GM12872 (cell line): ENCODE measurements around the gene PTAR1.

Experiments used
- TF ChIP-seq, protein P1 (sequence below): IDR thresholded peaks from 3 replicates; pipeline ENCODE4 v1.5.1; 2011; ENCODE audit warnings: low read depth, mild to moderate bottlenecking, low read length, moderate library complexity; ENCODE audit not compliant: insufficient read depth

Gene PTAR1

DNA sequence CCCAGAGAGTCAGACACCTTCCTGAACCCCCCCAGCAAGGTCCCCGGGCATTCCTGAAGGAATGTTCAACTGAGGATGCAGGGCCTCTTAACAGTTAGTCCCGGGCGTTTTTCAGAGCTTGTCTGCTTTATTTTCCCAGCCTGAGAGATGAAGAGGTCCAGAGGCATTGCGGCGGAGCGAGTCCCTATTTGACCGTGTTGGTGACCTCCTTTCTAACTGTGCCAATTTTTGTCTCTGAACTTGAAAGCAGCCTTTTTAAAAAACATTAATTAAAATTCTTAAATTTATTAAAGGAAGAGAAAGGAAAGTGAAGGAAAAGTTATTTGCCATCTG is 433 bp upstream of the PTAR1 start:
- TF ChIP-seq, protein P1, sequence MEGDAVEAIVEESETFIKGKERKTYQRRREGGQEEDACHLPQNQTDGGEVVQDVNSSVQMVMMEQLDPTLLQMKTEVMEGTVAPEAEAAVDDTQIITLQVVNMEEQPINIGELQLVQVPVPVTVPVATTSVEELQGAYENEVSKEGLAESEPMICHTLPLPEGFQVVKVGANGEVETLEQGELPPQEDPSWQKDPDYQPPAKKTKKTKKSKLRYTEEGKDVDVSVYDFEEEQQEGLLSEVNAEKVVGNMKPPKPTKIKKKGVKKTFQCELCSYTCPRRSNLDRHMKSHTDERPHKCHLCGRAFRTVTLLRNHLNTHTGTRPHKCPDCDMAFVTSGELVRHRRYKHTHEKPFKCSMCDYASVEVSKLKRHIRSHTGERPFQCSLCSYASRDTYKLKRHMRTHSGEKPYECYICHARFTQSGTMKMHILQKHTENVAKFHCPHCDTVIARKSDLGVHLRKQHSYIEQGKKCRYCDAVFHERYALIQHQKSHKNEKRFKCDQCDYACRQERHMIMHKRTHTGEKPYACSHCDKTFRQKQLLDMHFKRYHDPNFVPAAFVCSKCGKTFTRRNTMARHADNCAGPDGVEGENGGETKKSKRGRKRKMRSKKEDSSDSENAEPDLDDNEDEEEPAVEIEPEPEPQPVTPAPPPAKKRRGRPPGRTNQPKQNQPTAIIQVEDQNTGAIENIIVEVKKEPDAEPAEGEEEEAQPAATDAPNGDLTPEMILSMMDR: no peak

DNA sequence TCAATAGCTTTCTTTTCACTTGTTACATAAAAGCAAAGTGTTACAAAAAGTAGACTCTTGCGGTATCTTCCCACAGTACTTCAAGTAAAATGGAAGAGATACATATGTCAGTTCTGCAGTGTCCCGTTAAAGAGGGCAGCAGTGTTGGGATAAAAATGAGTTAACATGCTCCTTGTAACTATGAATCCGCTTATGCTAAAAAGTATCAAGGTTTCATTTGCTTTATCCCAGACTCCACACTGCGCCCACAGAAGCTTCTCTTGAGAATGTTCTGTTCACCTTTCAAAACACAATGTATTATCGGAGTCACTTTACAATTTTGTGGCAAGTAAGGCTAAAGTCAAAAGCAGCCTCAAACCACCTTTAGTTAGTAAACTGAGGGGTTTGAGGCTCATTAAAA is 790 bp downstream of the PTAR1 start:
- TF ChIP-seq, protein P1: no peak

DNA sequence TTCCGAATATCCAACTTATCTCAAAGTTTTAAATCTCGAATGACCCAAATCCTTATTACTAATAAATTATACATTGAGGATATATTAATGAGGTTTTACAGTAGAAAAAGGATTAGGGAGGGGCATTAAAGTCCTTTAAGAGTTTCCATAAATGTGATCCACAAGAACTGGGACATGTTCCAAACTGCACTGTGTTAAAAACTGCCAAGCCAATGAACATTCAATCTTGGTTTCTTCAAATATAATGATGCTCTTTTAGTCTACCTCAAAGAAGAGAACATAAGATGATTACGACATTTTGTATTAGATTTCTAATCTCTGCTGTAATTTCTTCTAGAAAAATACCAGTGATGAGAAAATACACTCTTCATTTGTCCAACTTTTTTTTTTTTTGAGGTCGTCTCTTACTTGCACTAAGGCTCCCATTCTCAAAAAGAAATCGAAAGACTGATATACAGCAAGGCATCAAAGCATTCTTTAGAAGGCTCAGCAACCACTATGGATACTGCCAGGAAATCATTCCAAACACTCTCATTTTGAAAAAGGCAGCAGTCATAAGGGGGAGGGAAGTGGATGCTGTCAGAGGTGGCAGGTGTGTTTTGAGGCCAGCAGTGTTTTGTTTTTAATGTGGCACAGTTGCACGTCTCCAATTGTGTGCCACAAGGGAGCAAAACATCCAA is 1.7 kb downstream of the PTAR1 start:
- TF ChIP-seq, protein P1: no peak

DNA sequence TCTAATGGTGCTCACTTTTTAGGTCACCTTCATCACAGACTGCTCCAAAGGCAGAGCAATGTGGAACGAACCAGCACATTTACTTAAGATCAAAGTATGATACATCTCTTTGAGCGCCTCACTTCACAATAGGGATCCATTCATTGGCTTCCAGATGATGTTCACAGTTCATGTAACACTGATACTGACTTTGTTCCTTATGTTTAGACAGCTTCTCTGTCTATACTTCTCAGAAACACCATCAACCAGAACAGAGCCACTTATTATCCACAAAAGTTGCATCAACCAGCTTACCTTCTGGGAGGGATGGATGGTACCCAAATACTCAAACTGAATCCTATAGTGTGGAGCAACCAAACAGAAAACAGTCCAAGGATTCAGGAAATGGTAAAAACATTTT is 4.6 kb downstream of the PTAR1 start:
- TF ChIP-seq, protein P1: no peak

DNA sequence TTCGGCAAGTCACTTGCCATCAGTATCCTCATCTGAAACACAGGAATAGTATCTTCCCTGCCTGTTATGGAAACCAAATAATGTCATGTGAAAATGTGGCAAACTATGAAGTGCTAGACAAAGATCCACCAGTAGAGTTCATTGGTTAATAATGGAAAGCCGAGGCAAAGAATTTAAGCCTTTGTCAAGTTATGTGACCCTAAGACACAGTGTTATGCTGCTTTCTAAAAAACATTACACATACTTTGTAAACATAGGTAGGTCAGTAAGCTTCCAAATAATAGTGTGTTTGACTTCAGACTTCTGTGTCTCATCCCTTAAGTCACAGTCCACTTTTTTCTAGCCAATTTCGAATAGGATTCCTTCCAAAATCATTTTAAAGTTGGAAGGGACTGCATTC is 6.0 kb downstream of the PTAR1 start:
- TF ChIP-seq, protein P1: no peak

DNA sequence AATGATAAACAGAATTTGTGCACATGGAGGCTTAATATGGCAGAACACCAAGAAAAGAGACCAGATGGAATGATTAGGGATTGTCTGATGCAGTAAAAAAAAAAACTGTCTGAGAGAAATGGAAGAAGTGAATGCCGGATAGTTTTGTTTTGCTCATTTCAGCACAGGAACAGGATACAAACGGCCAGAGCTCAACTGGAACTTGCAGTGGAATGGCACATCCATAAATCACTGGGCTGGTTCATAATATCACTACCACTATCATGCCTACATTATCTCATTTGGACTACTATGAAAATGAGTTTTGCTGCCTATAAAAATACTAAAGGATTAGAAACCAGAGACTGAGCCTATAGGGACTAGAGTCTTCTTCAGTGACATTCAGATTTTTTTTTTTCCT is 9.7 kb downstream of the PTAR1 start:
- TF ChIP-seq, protein P1: no peak

DNA sequence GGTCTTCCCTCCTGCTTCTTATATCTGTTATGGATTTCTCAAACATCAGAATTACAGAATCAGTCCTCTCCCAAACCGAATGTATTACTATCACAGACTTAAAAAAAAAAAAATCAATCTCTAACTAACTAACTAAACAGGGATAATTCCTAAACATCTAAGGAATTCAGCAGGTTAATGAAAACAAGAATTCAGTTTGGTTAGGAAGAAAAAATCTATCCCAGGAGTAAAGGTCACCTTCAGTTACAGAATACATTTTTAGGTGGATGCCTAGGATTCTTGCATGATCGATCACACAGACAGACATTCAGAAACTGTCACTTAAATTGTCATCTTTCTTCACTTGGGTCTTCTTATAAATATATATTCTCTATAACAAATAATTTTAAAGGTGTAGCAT is 11.5 kb downstream of the PTAR1 start:
- TF ChIP-seq, protein P1: no peak
